Ectodermal cell (in vitro differentiated cells): ENCODE data around the gene TIMM22.
"Not testable (repeated sequence)": the region's sequence is repeated elsewhere in the genome, so short reads cannot be mapped to it uniquely, and the experiment has no call there.

ENCODE experiments used
- H3K27ac ChIP-seq: 2 replicates; pipeline ENCODE4 v1.7.0; 2013; ENCODE audit warnings: mild to moderate bottlenecking, low read depth, low read length; ENCODE audit not compliant: insufficient read depth, poor library complexity, severe bottlenecking
- H3K27me3 ChIP-seq: 2 replicates; pipeline ENCODE4 v1.7.0; 2013; ENCODE audit warnings: mild to moderate bottlenecking, low read length; ENCODE audit not compliant: insufficient read depth, control insufficient read depth, poor library complexity, severe bottlenecking
- H3K36me3 ChIP-seq: one replicate; pipeline ENCODE4 v1.7.0; 2013; ENCODE audit warnings: low read length; ENCODE audit not compliant: control insufficient read depth, insufficient read depth
- H3K4me1 ChIP-seq: one replicate; pipeline ENCODE4 v1.7.0; 2013; ENCODE audit warnings: low read length; ENCODE audit not compliant: control insufficient read depth, insufficient read depth
- H3K4me3 ChIP-seq: 2 replicates; pipeline ENCODE4 v1.7.0; 2013; ENCODE audit warnings: low read depth, low read length, control low read depth; ENCODE audit not compliant: insufficient read depth
- H3K9me3 ChIP-seq: 2 replicates; pipeline ENCODE4 v1.7.0; 2013; ENCODE audit warnings: mild to moderate bottlenecking, low read length, moderate library complexity; ENCODE audit not compliant: control insufficient read depth
- WGBS, 2 experiments: methylation state at CpG; one replicate each; pipeline ENCODE4 v1.1.7; 2013; ENCODE audit warnings: missing lambda C conversion rate in 2 of 2; 5-methylcytosine and 5-hydroxymethylcytosine counted together

Gene TIMM22

DNA sequence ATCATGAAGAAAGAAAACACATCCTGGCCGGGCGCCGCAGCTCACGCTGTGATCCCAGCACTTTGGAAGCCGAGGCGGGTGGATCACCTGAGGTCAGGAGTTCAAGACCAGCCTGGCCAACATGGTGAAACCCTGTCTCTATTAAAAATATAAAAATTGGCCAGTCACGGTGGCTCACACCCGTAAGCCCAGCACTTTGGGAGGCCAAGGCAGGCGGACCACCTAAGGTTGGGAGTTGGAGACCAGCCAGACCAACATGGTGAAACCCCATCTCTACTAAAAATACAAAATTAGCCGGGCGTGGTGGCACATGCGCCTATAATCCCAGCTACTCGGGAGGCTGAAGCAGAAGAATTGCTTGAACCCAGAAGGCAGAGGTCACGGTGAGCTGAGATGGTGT is 25.1 kb upstream of the TIMM22 start:
- not testable (repeated sequence) for H3K9me3 ChIP-seq, H3K27me3 ChIP-seq, H3K27ac ChIP-seq, H3K4me3 ChIP-seq, H3K36me3 ChIP-seq
- peaks cover 13% of the 10 kb centered on the region for H3K4me1 ChIP-seq
- 91 to 92% methylated on average over 14 of the region's 14 CpGs for WGBS, 2 experiments

DNA sequence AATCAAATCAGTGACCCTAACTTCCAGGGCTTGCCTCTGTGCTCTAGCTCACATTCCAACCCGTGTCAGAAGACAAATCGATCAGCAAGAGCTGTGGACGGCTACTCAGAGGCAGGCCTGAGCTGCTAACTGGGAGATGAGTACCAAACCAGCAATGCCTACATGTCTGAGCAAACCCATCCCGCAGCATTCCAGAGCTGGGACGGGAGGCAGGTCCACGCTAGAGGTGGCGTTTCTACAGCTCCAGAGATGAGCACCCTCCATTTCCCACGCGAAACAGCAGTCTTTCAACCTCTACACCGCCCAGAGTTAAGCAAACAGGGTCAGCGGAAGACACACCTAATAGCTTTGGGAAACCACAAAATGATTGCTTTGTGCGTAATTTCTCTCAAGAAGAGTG is 23.9 kb upstream of the TIMM22 start:
- 88 to 90% methylated on average over 12 of the region's 12 CpGs for WGBS, 2 experiments

DNA sequence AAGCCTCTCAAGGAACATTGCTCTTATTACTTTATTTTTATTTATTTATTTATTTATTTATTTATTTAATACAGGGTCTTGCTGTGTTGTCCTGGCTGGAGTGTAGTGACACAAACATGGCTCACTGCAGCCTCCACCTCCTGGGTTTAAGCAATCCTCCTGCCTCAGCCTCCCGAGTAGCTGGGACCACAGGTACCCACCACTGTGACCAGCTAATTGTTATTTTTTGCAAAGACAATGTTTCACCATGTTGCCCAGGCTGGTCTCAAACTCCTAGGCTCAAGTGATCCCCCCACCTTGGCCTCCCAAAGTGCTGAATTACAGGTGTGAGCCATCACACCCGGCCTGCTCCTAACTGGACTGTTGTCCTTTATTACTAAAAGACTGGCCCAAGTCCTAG is 22.2 kb upstream of the TIMM22 start:
- not testable (repeated sequence) for H3K27me3 ChIP-seq, H3K4me3 ChIP-seq, H3K9me3 ChIP-seq, H3K36me3 ChIP-seq, H3K27ac ChIP-seq
- peaks cover 19% of the 10 kb centered on the region for H3K4me1 ChIP-seq
- WGBS, 2 experiments, result 85 to 95% methylated on average over 2 of the region's 2 CpGs

More for the DNA sequence above, 23.9 kb upstream of the TIMM22 start:
- peaks cover 24% of the 10 kb centered on the region for H3K4me1 ChIP-seq
- H3K36me3 ChIP-seq, result no peaks in the 10 kb centered on the region
- no peaks in the 10 kb centered on the region for H3K27me3 ChIP-seq
- H3K4me3 ChIP-seq, result no peak overlapping the region
- H3K9me3 ChIP-seq, result no peaks in the 10 kb centered on the region
- H3K27ac ChIP-seq, result no peak overlapping the region

GRCh38 chr17:975371-975915 is 21.5 kb upstream of the TIMM22 start:
- Histone ChIP-seq H3K36me3 (no peaks in the 10 kb centered on the region), H3K27me3 (no peaks in the 10 kb centered on the region), H3K27ac (no peak overlapping the region), H3K4me3 (no peak overlapping the region), H3K4me1 (peaks cover 12% of the 10 kb centered on the region), H3K9me3 (no peaks in the 10 kb centered on the region)
- WGBS, 2 experiments, result 83 to 85% methylated on average over 5 of the region's 5 CpGs

DNA sequence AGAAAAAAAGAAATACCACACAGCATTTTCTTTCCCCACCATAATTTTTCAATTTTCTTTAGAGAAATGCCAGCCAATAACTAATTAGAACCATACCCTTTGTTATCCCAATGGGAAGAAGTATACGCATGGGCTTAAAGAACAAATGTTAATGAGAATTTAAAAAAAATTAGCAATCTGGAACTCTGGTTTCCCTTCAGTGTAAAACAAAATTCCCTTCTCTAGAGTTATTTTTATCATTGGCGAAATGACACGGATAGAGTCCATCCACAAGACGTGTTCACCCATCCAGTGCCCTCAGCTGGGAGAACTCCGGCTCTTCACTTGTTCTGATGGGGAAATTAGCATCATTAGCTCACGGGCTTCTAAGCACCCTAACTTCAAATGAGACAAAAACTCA is 20.6 kb upstream of the TIMM22 start:
- WGBS, 2 experiments, result 87 to 93% methylated on average over 5 to 6 of the region's 6 CpGs
- Histone ChIP-seq H3K27me3 (no peaks in the 10 kb centered on the region), H3K4me3 (no peak overlapping the region), H3K9me3 (no peaks in the 10 kb centered on the region), H3K27ac (no peak overlapping the region), H3K4me1 (peaks cover 11% of the 10 kb centered on the region), H3K36me3 (no peaks in the 10 kb centered on the region)

DNA sequence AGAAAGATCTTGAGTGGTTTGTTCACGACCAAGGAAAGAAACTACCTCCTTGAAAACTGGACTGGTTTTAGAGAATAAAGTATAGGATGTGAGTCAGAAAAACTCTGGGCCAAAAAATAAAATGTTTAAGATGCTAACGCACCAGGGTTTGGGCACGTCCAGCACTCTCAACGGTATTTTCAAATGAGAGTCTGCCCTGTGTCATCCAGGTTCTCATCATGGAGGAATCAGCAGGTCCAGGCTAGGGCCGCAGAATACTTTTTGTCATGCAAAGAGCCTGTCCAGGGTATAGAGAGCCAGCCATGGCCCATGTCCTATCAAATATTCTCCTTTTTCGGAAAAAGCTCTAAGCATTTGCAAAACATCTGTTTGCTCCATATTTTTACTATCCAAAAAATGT is 19.8 kb upstream of the TIMM22 start:
- no peaks in the 10 kb centered on the region for H3K9me3 ChIP-seq
- H3K27me3 ChIP-seq, result no peaks in the 10 kb centered on the region
- H3K36me3 ChIP-seq, result no peaks in the 10 kb centered on the region
- peaks cover 11% of the 10 kb centered on the region for H3K4me1 ChIP-seq
- WGBS, 2 experiments, result 32 to 36% methylated on average over 6 of the region's 6 CpGs
- no peak overlapping the region for H3K27ac ChIP-seq
- peak overlapping the region; percentile 80 for H3K4me3 ChIP-seq

GRCh38 chr17:978103-979093 is 18.5 kb upstream of the TIMM22 start:
- H3K4me1 ChIP-seq, result peaks cover 11% of the 10 kb centered on the region
- WGBS, 2 experiments, result 0 to 1% methylated on average over 69 to 72 of the region's 72 CpGs
- no peak overlapping the region for H3K27ac ChIP-seq
- H3K36me3 ChIP-seq, result no peaks in the 10 kb centered on the region
- no peaks in the 10 kb centered on the region for H3K9me3 ChIP-seq
- H3K27me3 ChIP-seq, result no peaks in the 10 kb centered on the region
- peak overlapping the region; percentile 80 for H3K4me3 ChIP-seq

DNA sequence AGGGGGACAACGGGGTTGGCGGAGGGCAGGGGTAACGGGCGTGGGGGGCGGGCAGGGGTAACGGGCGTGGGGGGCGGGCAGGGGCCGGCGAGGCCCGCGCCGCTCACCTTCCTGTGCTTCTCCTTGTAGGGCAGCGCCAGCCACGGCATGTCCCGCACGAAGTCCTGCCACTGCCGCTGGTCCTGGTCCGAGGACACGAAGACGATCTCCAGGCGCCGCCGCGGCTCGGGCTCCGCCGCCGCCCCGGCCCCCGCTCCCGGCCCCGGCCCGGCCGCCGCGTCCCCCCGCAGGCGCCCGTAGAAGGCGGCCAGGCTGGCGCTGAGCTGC is 17.8 kb upstream of the TIMM22 start:
- H3K27me3 ChIP-seq, result no peaks in the 10 kb centered on the region
- no peaks in the 10 kb centered on the region for H3K36me3 ChIP-seq
- peak overlapping the region; percentile 80 for H3K4me3 ChIP-seq
- peaks cover 11% of the 10 kb centered on the region for H3K4me1 ChIP-seq
- 0 to 1% methylated on average over 42 of the region's 42 CpGs for whole genome bisulfite sequencing, 2 experiments
- no peaks in the 10 kb centered on the region for H3K9me3 ChIP-seq
- H3K27ac ChIP-seq, result peak overlapping the region; percentile 55

DNA sequence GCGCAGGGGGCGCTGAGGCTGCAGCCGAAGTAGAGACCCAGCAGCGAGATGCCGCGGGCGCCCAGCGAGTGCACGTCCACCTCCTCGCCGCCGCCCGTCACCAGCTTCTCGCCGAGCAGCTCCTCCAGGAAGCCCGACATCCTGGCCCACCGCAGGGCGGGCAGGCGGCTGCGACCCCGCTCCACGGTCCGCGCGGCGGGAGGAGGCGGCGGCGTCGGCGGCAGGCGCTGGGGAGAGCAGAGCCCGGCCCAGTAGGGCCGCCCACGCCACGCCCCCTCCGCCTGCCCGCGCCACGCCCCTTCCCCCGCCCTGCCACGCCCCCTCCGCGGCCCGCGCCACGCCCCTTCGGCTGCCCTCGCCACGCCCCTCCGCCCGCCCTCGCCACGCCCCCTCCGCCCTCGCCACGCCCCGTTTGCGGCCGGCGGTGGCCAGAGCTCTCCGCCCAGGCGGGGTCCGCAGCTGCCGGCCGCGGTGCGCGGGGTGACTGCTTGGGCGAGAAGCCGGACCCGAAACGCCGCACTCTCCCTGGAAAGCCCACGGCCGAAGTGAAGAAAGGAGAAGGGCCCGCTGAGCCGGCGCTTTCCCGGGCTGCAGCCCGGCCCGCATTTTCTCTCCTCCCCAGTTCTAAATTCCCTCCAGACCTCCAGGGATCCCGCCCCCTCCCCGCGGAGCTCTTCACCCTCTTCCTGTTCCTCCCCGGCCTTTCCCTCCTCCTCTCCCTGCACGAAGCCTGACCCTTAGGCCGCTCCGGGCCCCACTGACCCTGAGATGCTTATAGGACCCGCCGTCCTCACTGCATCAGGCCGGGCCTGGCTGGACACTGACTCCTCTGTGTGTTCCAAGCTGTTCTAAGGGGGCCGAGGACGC is 17.2 kb upstream of the TIMM22 start, which contains the start of gene NXN:
Gene NXN (minus strand): TSS at position 238 of the 867 bp plus-strand sequence.
- Histone ChIP-seq H3K4me1 (peaks cover 11% of the 10 kb centered on the region), H3K27ac (peak within 1 kb of the TSS; percentile 67), H3K9me3 (no peaks in the 10 kb centered on the region), H3K36me3 (no peaks in the 10 kb centered on the region), H3K27me3 (no peaks in the 10 kb centered on the region), H3K4me3 (peak within 1 kb of the TSS; percentile 80)
- WGBS, 2 experiments, result 2% methylated on average over 94 of the region's 94 CpGs
